ENCODE results near the gene ACTN1.

DNA sequence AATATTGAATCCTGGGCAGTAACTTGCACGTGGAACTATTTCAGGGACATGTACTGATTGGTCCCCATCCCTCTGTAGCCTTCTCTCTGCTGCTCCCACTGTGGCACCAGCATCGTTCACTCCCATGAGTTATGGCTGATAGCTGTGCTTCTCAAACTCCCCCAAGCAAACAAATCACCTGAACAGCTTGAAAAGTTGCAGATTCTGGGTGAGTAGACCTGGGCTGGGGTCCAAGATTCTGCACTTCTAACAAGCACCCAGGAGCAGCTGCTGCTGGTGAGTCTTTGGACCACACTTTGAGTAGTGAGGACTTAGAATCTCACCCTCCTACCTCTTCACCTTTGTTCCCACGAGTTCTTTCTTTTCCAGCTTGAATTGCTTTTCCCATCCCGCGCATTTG is 136.8 kb downstream of the ACTN1 start:
- TF ChIP-seq, protein P1, sequence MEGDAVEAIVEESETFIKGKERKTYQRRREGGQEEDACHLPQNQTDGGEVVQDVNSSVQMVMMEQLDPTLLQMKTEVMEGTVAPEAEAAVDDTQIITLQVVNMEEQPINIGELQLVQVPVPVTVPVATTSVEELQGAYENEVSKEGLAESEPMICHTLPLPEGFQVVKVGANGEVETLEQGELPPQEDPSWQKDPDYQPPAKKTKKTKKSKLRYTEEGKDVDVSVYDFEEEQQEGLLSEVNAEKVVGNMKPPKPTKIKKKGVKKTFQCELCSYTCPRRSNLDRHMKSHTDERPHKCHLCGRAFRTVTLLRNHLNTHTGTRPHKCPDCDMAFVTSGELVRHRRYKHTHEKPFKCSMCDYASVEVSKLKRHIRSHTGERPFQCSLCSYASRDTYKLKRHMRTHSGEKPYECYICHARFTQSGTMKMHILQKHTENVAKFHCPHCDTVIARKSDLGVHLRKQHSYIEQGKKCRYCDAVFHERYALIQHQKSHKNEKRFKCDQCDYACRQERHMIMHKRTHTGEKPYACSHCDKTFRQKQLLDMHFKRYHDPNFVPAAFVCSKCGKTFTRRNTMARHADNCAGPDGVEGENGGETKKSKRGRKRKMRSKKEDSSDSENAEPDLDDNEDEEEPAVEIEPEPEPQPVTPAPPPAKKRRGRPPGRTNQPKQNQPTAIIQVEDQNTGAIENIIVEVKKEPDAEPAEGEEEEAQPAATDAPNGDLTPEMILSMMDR (IDR thresholded peaks at IDR 0.05) = no peak
- no peak for TF ChIP-seq POLR2AphosphoS5 (IDR thresholded peaks at IDR 0.05; ENCODE audit: insufficient read depth in 1 of 2, low read depth in 1 of 2)
- TF ChIP-seq POLR2A (IDR thresholded peaks at IDR 0.05) = no peak
